T-helper 2 cell treated with Interferon-gamma antibody and Interleukin-4, amounts not matched to agents 5 μg/mL and 100 μg/mL, for 36 hours (primary cell): ENCODE results near the gene MCRIP1.

ENCODE experiments used
- DNase-seq: peaks from one replicate; pipeline ENCODE4 v3.0.0; 2021; ENCODE audit warnings: low spot score
- H3K27ac Mint-ChIP-seq: one replicate; pipeline ENCODE4 v1.8.0; 2021; ENCODE audit warnings: mild to moderate bottlenecking, mixed read lengths
- H3K27me3 Mint-ChIP-seq: one replicate; pipeline ENCODE4 v1.8.0; 2021; ENCODE audit warnings: low read depth, mixed read lengths
- H3K36me3 Mint-ChIP-seq: one replicate; pipeline ENCODE4 v1.8.0; 2021; ENCODE audit warnings: low read depth, mixed read lengths
- H3K4me1 Mint-ChIP-seq: one replicate; pipeline ENCODE4 v1.8.0; 2021; ENCODE audit warnings: low read depth, mixed read lengths
- H3K4me3 Mint-ChIP-seq: one replicate; pipeline ENCODE4 v1.8.0; 2022; ENCODE audit warnings: mild to moderate bottlenecking, moderate library complexity, mixed read lengths
- H3K9me3 Mint-ChIP-seq: one replicate; pipeline ENCODE4 v1.8.0; 2021; ENCODE audit warnings: mixed read lengths

Gene MCRIP1

GRCh38 chr17:81803728-81804558 lies 29.1 kb downstream of the MCRIP1 start, which contains the start of gene GCGR:
GCGR (plus strand) TSS chr17:81804150; CDS start chr17:81809019, 4,869 bp downstream.
- H3K4me1 Mint-ChIP-seq, result no peaks in the 10 kb centered on the region
- H3K4me3 Mint-ChIP-seq, result no peak within 1 kb of the TSS
- no peak for DNase-seq
- H3K27ac Mint-ChIP-seq, result peak within 1 kb of the TSS; percentile 39
- H3K36me3 Mint-ChIP-seq, result no peaks in the 10 kb centered on the region
- H3K27me3 Mint-ChIP-seq, result peaks cover 32% of the 10 kb centered on the region
- no peaks in the 10 kb centered on the region for H3K9me3 Mint-ChIP-seq

GRCh38 chr17:81802856-81803643 lies 30.0 kb downstream of the MCRIP1 start:
- peaks cover 32% of the 10 kb centered on the region for H3K27me3 Mint-ChIP-seq
- no peak for DNase-seq
- peak overlapping the region; percentile 39 for H3K27ac Mint-ChIP-seq
- H3K36me3 Mint-ChIP-seq, result no peaks in the 10 kb centered on the region
- H3K9me3 Mint-ChIP-seq, result no peaks in the 10 kb centered on the region
- no peaks in the 10 kb centered on the region for H3K4me1 Mint-ChIP-seq
- no peak overlapping the region for H3K4me3 Mint-ChIP-seq

- Mint-ChIP-seq H3K27ac (no peak overlapping the region), H3K36me3 (no peaks in the 10 kb centered on the region), H3K4me3 (no peak overlapping the region), H3K4me1 (no peaks in the 10 kb centered on the region), H3K9me3 (no peaks in the 10 kb centered on the region), H3K27me3 (peaks cover 32% of the 10 kb centered on the region)
- no peak for DNase-seq
Measured at GRCh38 chr17:81802048-81802758, 30.9 kb downstream of the MCRIP1 start.

- Mint-ChIP-seq H3K4me1 (no peaks in the 10 kb centered on the region), H3K27ac (no peak overlapping the region), H3K4me3 (no peak overlapping the region), H3K9me3 (no peaks in the 10 kb centered on the region), H3K27me3 (peaks cover 32% of the 10 kb centered on the region), H3K36me3 (no peaks in the 10 kb centered on the region)
- no peak for DNase-seq
Measured at GRCh38 chr17:81801327-81801726, 31.8 kb downstream of the MCRIP1 start.

- H3K27ac Mint-ChIP-seq, result no peak overlapping the region
- no peak for DNase-seq
- H3K4me3 Mint-ChIP-seq, result no peak overlapping the region
- H3K4me1 Mint-ChIP-seq, result no peaks in the 10 kb centered on the region
- no peaks in the 10 kb centered on the region for H3K9me3 Mint-ChIP-seq
- H3K27me3 Mint-ChIP-seq, result no peaks in the 10 kb centered on the region
- H3K36me3 Mint-ChIP-seq, result no peaks in the 10 kb centered on the region
Measured at GRCh38 chr17:81794509-81794908, 38.6 kb downstream of the MCRIP1 start.

GRCh38 chr17:81794074-81794476 lies 39.0 kb downstream of the MCRIP1 start:
- no peak overlapping the region for H3K27ac Mint-ChIP-seq
- no peaks in the 10 kb centered on the region for H3K4me1 Mint-ChIP-seq
- H3K36me3 Mint-ChIP-seq, result no peaks in the 10 kb centered on the region
- DNase-seq, result no peak
- no peak overlapping the region for H3K4me3 Mint-ChIP-seq
- no peaks in the 10 kb centered on the region for H3K9me3 Mint-ChIP-seq
- H3K27me3 Mint-ChIP-seq, result no peaks in the 10 kb centered on the region

GRCh38 chr17:81792675-81793615 lies 40.1 kb downstream of the MCRIP1 start:
- Mint-ChIP-seq H3K27ac (no peak overlapping the region), H3K27me3 (no peaks in the 10 kb centered on the region), H3K4me1 (no peaks in the 10 kb centered on the region), H3K4me3 (no peak overlapping the region), H3K36me3 (no peaks in the 10 kb centered on the region), H3K9me3 (no peaks in the 10 kb centered on the region)
- DNase-seq, result no peak
